Testis (tissue), 3 donors: ENCODE measurements around the gene MTCL1. TPM values are rescaled to one million over a fixed set of nuclear protein-coding genes. Genes with fewer than 3 reads are reported as not detected.

ENCODE experiments used
- DNase-seq: peaks from one replicate; pipeline ENCODE4 v3.0.0-alpha.2; 2019
- H3K27ac ChIP-seq, 2 donors: fragments of 200-600 bp; sonication (generic); one replicate each; pipeline ENCODE4 v1.5.1; 2019
- H3K27me3 ChIP-seq: fragments of 200-600 bp; sonication (generic); one replicate; pipeline ENCODE4 v1.5.1; 2019
- H3K36me3 ChIP-seq: fragments of 200-600 bp; sonication (generic); one replicate; pipeline ENCODE4 v1.5.1; 2017; ENCODE audit warnings: low read depth; ENCODE audit errors: missing control alignments
- H3K4me1 ChIP-seq: fragments of 200-600 bp; sonication (generic); one replicate; pipeline ENCODE4 v1.5.1; 2019
- H3K4me3 ChIP-seq, 2 donors: fragments of 200-600 bp; sonication (generic); one replicate each; pipeline ENCODE4 v1.5.1; 2017 to 2019
- H3K9me3 ChIP-seq: fragments of 200-600 bp; sonication (generic); one replicate; pipeline ENCODE4 v1.5.1; 2017
- POLR2A ChIP-seq: fragments of 450-650 bp; IDR thresholded peaks from one replicate; pipeline ENCODE4 v1.6.1; 2017; ENCODE audit warnings: antibody characterized with exemption, mild to moderate bottlenecking, moderate library complexity
- WGBS, 2 donors: methylation state at CpG; one replicate each; pipeline ENCODE4 v1.1.5; 2018; 5-methylcytosine and 5-hydroxymethylcytosine counted together
- intact Hi-C: fragments of 100-400 bp; cut with DNase I; formaldehyde crosslinking; loops from one replicate; pipeline ENCODE4 v1.15.1; 2023; ENCODE audit warnings: low total_unique reads
- polyA plus RNA-seq: library from polyadenylated mRNA; stranded (reverse); fragments of 350-450 nt; fragmentation: Illumina TruSeq; extraction: RNeasy Lipid Tissue Mini Kit (QIAGEN cat#74804); gene quantifications from one replicate; pipeline ENCODE4 v1.2.3, GENCODE V29; 2014; ENCODE audit warnings: low read depth, low replicate concordance; ENCODE audit not compliant: insufficient read depth
- total RNA-seq, 2 donors: library from RNA; depleted of rRNA; stranded (reverse); fragments of >200 nt; gene quantifications; one replicate each; pipeline ENCODE4 v1.2.3, GENCODE V29; 2016
- TF ChIP-seq, protein P1 (sequence below), 3 experiments: fragments of 450-650 bp in 2 of 3; fragments of 200-600 bp in 1 of 3; sonication (generic) in 1 of 3; IDR thresholded peaks; one replicate each; pipeline ENCODE4 v1.5.1; 2016 to 2019; ENCODE audit warnings: antibody characterized with exemption in 3 of 3, mild to moderate bottlenecking in 2 of 3, moderate library complexity in 1 of 3

Gene MTCL1
- total and polyA plus RNA-seq, 3 donors from 2014 or later, result 27.5 to 139 (median 95.8) TPM

- intact Hi-C loops, result no loop called here
- H3K9me3 ChIP-seq, result no peaks in the 10 kb centered on the region
- no peak overlapping the region for H3K27ac ChIP-seq
- no peak for DNase-seq
- peaks cover 9% of the 10 kb centered on the region for H3K4me1 ChIP-seq
- H3K27me3 ChIP-seq, result no peaks in the 10 kb centered on the region
- no peaks in the 10 kb centered on the region for H3K36me3 ChIP-seq
- TF ChIP-seq POLR2A, result no peak
- TF ChIP-seq, protein P1, sequence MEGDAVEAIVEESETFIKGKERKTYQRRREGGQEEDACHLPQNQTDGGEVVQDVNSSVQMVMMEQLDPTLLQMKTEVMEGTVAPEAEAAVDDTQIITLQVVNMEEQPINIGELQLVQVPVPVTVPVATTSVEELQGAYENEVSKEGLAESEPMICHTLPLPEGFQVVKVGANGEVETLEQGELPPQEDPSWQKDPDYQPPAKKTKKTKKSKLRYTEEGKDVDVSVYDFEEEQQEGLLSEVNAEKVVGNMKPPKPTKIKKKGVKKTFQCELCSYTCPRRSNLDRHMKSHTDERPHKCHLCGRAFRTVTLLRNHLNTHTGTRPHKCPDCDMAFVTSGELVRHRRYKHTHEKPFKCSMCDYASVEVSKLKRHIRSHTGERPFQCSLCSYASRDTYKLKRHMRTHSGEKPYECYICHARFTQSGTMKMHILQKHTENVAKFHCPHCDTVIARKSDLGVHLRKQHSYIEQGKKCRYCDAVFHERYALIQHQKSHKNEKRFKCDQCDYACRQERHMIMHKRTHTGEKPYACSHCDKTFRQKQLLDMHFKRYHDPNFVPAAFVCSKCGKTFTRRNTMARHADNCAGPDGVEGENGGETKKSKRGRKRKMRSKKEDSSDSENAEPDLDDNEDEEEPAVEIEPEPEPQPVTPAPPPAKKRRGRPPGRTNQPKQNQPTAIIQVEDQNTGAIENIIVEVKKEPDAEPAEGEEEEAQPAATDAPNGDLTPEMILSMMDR (IDR thresholded peaks at IDR 0.05), result no peak
- WGBS, 2 donors, result 73 to 86% methylated on average over 5 of the region's 5 CpGs
- no peak overlapping the region for H3K4me3 ChIP-seq
Observed at GRCh38 chr18:8734496-8734895, 29.1 kb downstream of the MTCL1 start.

DNA sequence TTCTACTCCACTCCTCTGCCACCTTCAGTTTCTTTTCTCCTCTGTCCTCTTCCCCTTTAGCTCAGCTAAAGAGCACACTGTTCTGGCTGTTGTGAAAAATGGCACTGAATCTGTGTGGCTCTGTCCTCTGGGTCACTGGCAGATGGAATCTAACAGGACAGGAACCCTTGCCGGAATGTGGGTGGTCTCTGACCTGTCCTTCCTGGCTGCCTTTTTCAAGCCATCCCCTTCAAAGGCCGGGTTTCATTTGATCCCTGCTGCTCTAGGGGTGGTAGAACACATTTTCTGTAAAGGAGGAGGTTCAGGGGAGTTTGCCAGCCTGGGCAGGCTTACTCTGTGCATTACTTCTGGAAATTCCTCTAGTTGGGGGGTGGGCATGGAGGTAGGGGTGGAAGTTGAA lies 29.9 kb downstream of the MTCL1 start:
- WGBS, 2 donors, result 72% methylated on average over 2 of the region's 2 CpGs
- Histone ChIP-seq H3K36me3 (no peaks in the 10 kb centered on the region), H3K27me3 (no peaks in the 10 kb centered on the region), H3K4me3 (no peak overlapping the region), H3K9me3 (no peaks in the 10 kb centered on the region), H3K27ac (no peak overlapping the region), H3K4me1 (peaks cover 5% of the 10 kb centered on the region)
- intact Hi-C loops, result no loop called here
- DNase-seq, result no peak
- TF ChIP-seq POLR2A, result no peak
- TF ChIP-seq, protein P1 (IDR thresholded peaks at IDR 0.05), result no peak

GRCh38 chr18:8741117-8741516 lies 35.8 kb downstream of the MTCL1 start:
- WGBS, 2 donors, result 82 to 90% methylated on average over 1 of the region's 1 CpG
- no peak for DNase-seq
- Histone ChIP-seq H3K27ac (no peak overlapping the region), H3K27me3 (no peaks in the 10 kb centered on the region), H3K4me1 (no peaks in the 10 kb centered on the region), H3K36me3 (no peaks in the 10 kb centered on the region), H3K4me3 (no peak overlapping the region), H3K9me3 (no peaks in the 10 kb centered on the region)
- TF ChIP-seq, protein P1 (IDR thresholded peaks at IDR 0.05), result no peak
- TF ChIP-seq POLR2A, result no peak
- intact Hi-C loops, result no loop called here

DNA sequence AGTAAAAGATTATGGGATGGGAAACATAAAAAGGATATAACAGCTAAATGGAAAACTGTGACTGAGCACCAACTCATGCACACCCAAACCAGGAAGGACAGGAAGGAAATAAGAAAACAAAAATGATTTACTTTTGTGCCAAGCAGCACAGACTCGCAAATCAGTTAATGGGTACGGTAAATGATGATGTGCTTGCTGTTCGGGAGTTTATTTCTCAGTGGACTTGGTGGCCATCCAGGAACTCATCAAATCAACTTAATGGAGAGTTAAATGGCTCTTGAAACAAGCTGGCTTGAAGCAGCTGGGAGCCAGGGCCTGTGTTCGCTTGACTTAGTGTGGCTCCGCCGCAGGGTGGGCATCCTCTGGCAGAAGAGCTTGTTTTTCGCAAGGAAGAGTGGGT lies 36.2 kb downstream of the MTCL1 start:
- Histone ChIP-seq H3K4me3 (no peak overlapping the region), H3K9me3 (no peaks in the 10 kb centered on the region), H3K27me3 (no peaks in the 10 kb centered on the region), H3K27ac (no peak overlapping the region), H3K36me3 (no peaks in the 10 kb centered on the region), H3K4me1 (no peaks in the 10 kb centered on the region)
- TF ChIP-seq POLR2A, result no peak
- TF ChIP-seq, protein P1 (IDR thresholded peaks at IDR 0.05), result no peak
- intact Hi-C loops, result no loop called here
- DNase-seq, result no peak
- 87 to 90% methylated on average over 7 of the region's 7 CpGs for WGBS, 2 donors
